Colonic mucosa (tissue), 4 donors: ENCODE data around the gene GPR61. TPM values are rescaled to one million over a fixed set of nuclear protein-coding genes. Genes with fewer than 3 reads are reported as not detected.

Source experiments
- DNase-seq: peaks from one replicate; pipeline ENCODE4 v3.0.0-alpha.2; 2020
- H3K27ac ChIP-seq: fragments of 200-600 bp; one replicate; pipeline ENCODE4 v1.8.0; 2021
- H3K27me3 ChIP-seq: fragments of 200-600 bp; one replicate; pipeline ENCODE4 v1.8.0; 2021
- H3K36me3 ChIP-seq: fragments of 200-600 bp; one replicate; pipeline ENCODE4 v1.8.0; 2021
- H3K4me1 ChIP-seq: fragments of 200-600 bp; one replicate; pipeline ENCODE4 v1.8.0; 2021; ENCODE audit warnings: mild to moderate bottlenecking
- H3K4me3 ChIP-seq: fragments of 200-600 bp; one replicate; pipeline ENCODE4 v1.8.0; 2021
- H3K9ac ChIP-seq, 2 donors: one replicate each; pipeline ENCODE4 v1.7.0; 2013; ENCODE audit warnings: control low read depth in 2 of 2, low read depth in 2 of 2, low read length in 2 of 2
- H3K9me3 ChIP-seq: fragments of 200-600 bp; one replicate; pipeline ENCODE4 v1.8.0; 2021
- CTCF ChIP-seq: fragments of 200-600 bp; IDR thresholded peaks from one replicate; pipeline ENCODE4 v1.8.0; 2022; ENCODE audit warnings: antibody characterized with exemption, mild to moderate bottlenecking
- intact Hi-C: fragments of 100-400 bp; cut with DNase I; formaldehyde crosslinking; loops from one replicate; pipeline ENCODE4 v1.14.1; 2022
- total RNA-seq, 2 donors: library from RNA; stranded (reverse); fragmentation: NEBNext Ultra II Directional in 1 of 2; extraction: Animal tissue kit (Norgen Biotek cat#: 25700) in 1 of 2; gene quantifications; one replicate each; pipeline ENCODE4 v1.2.1, GENCODE V29; 2021
- donor health status: healthy.
- donor health status: DM: no; HTN: no; CAD: no.
- donor health status: DM: no; HTN: no; CAD: no.

Gene GPR61
- total RNA-seq, 2 donors from 2014 or later, result not detected

GRCh38 chr1:109513110-109513710, 26.5 kb upstream of the GPR61 start:
- no peak overlapping the region for H3K9ac ChIP-seq
- H3K4me1 ChIP-seq, result peaks cover 4% of the 10 kb centered on the region
- no peaks in the 10 kb centered on the region for H3K27me3 ChIP-seq
- no peaks in the 10 kb centered on the region for H3K36me3 ChIP-seq
- DNase-seq, result no peak
- intact Hi-C loops, result no loop called here
- TF ChIP-seq CTCF, result no peak
- no peak overlapping the region for H3K4me3 ChIP-seq
- H3K9me3 ChIP-seq, result no peaks in the 10 kb centered on the region
- H3K27ac ChIP-seq, result no peak overlapping the region

- no peak for TF ChIP-seq CTCF
- H3K9ac ChIP-seq, result no peak overlapping the region
- intact Hi-C loops, result no loop called here
- H3K36me3 ChIP-seq, result no peaks in the 10 kb centered on the region
- no peaks in the 10 kb centered on the region for H3K9me3 ChIP-seq
- no peaks in the 10 kb centered on the region for H3K27me3 ChIP-seq
- H3K27ac ChIP-seq, result no peak overlapping the region
- H3K4me1 ChIP-seq, result peaks cover 4% of the 10 kb centered on the region
- no peak overlapping the region for H3K4me3 ChIP-seq
- no peak for DNase-seq
These were observed 24.8 kb upstream of the GPR61 start for GRCh38 chr1:109514846-109515245.

GRCh38 chr1:109516872-109517271, 22.8 kb upstream of the GPR61 start:
- TF ChIP-seq CTCF, result no peak
- DNase-seq, result peak; percentile 56
- Histone ChIP-seq H3K27ac (peak overlapping the region; percentile 19), H3K9me3 (no peaks in the 10 kb centered on the region), H3K9ac (no peak overlapping the region), H3K36me3 (no peaks in the 10 kb centered on the region), H3K27me3 (no peaks in the 10 kb centered on the region), H3K4me1 (peaks cover 4% of the 10 kb centered on the region), H3K4me3 (no peak overlapping the region)
- intact Hi-C loops, result no loop called here

- intact Hi-C loops, result no loop called here
- Histone ChIP-seq H3K36me3 (no peaks in the 10 kb centered on the region), H3K27ac (no peak overlapping the region), H3K4me3 (no peak overlapping the region), H3K9me3 (no peaks in the 10 kb centered on the region), H3K4me1 (peaks cover 4% of the 10 kb centered on the region), H3K27me3 (no peaks in the 10 kb centered on the region), H3K9ac (no peak overlapping the region)
- TF ChIP-seq CTCF, result no peak
- DNase-seq, result no peak
These were observed 22.3 kb upstream of the GPR61 start for GRCh38 chr1:109517337-109517736.

- intact Hi-C loops, result no loop called here
- H3K4me3 ChIP-seq, result no peak overlapping the region
- no peaks in the 10 kb centered on the region for H3K9me3 ChIP-seq
- H3K27me3 ChIP-seq, result no peaks in the 10 kb centered on the region
- no peaks in the 10 kb centered on the region for H3K36me3 ChIP-seq
- no peak overlapping the region for H3K27ac ChIP-seq
- no peak for TF ChIP-seq CTCF
- DNase-seq, result no peak
- H3K9ac ChIP-seq, result no peak overlapping the region
- H3K4me1 ChIP-seq, result peaks cover 4% of the 10 kb centered on the region
These were observed 18.4 kb upstream of the GPR61 start for GRCh38 chr1:109521002-109521951.
